ENCODE results near the gene VAV3.

The VAV3 gene

GRCh38 chr1:107943694-107944093 lies 21.3 kb downstream of the VAV3 start:
- H3K27ac ChIP-seq = no peak overlapping the region

GRCh38 chr1:107942814-107943213 lies 22.2 kb downstream of the VAV3 start:
- TF ChIP-seq ZFX (IDR thresholded peaks at IDR 0.05; ENCODE audit: borderline replicate concordance) = no peak
- no peak for TF ChIP-seq CTCF (IDR thresholded peaks at IDR 0.05)
- no peak overlapping the region for H3K27ac ChIP-seq

More at GRCh38 chr1:107943694-107944093, 21.3 kb downstream of the VAV3 start:
- TF ChIP-seq ZFX (IDR thresholded peaks at IDR 0.05; ENCODE audit: borderline replicate concordance) (no peak), CTCF (IDR thresholded peaks at IDR 0.05) (no peak)

- TF ChIP-seq ZFX (IDR thresholded peaks at IDR 0.05; ENCODE audit: borderline replicate concordance) = no peak
- TF ChIP-seq CTCF (IDR thresholded peaks at IDR 0.05) = no peak
- H3K27ac ChIP-seq = no peak overlapping the region
Measured at GRCh38 chr1:107941531-107941930, 23.4 kb downstream of the VAV3 start.

- no peak overlapping the region for H3K27ac ChIP-seq
- TF ChIP-seq CTCF (IDR thresholded peaks at IDR 0.05) (no peak), ZFX (IDR thresholded peaks at IDR 0.05; ENCODE audit: borderline replicate concordance) (no peak)
Measured at GRCh38 chr1:107941123-107941522, 23.9 kb downstream of the VAV3 start.

- no peak overlapping the region for H3K27ac ChIP-seq
Measured at GRCh38 chr1:107940701-107941100, 24.3 kb downstream of the VAV3 start.

GRCh38 chr1:107940017-107940577 lies 24.9 kb downstream of the VAV3 start:
- H3K27ac ChIP-seq = no peak overlapping the region
- no peak for TF ChIP-seq CTCF (IDR thresholded peaks at IDR 0.05)
- TF ChIP-seq ZFX (IDR thresholded peaks at IDR 0.05; ENCODE audit: borderline replicate concordance) = no peak

More at GRCh38 chr1:107940701-107941100, 24.3 kb downstream of the VAV3 start:
- TF ChIP-seq ZFX (IDR thresholded peaks at IDR 0.05; ENCODE audit: borderline replicate concordance) (no peak), CTCF (IDR thresholded peaks at IDR 0.05) (no peak)

- TF ChIP-seq CTCF (IDR thresholded peaks at IDR 0.05) = no peak
- TF ChIP-seq ZFX (IDR thresholded peaks at IDR 0.05; ENCODE audit: borderline replicate concordance) = no peak
- H3K27ac ChIP-seq = no peak overlapping the region
Measured at GRCh38 chr1:107939256-107939655, 25.7 kb downstream of the VAV3 start.

Measured in 22Rv1 (cell line).